Prostate gland (tissue), 2 donors: ENCODE measurements around the gene GBA3.

Experiments
- POLR2A ChIP-seq: fragments of 450-650 bp; IDR thresholded peaks from one replicate; pipeline ENCODE4 v1.6.1; 2016; ENCODE audit warnings: antibody characterized with exemption, mild to moderate bottlenecking
- TF ChIP-seq, protein P1 (sequence below), 4 experiments: fragments of 200-600 bp in 2 of 4; fragments of 450-650 bp in 2 of 4; sonication (generic) in 2 of 4; IDR thresholded peaks; 1 replicate in 3 of 4; 2 replicates in 1 of 4; pipeline ENCODE4 v1.5.1; 2016 to 2019; ENCODE audit warnings: antibody characterized with exemption in 4 of 4, mild to moderate bottlenecking in 2 of 4, moderate library complexity in 2 of 4

DNA sequence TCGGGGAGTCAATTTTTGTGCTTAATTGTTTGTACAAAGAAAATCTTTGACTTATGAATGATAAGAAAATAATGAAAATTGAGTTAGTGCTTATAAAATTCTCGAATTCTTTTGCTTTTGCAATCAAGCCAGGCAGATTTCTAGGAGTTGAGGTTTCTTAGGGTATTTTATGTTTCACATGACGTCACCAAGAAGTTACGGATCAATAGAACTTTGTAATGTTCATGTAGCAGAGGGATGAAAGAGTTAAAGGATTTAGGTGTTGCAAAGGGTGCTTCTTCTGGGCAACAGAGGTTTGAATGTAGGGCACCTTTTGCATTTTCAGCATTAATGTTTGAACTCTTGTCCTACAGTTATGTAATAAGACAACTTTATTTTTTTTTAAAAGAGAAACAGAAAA is 19.4 kb downstream of the GBA3 start:
- TF ChIP-seq, protein P1, sequence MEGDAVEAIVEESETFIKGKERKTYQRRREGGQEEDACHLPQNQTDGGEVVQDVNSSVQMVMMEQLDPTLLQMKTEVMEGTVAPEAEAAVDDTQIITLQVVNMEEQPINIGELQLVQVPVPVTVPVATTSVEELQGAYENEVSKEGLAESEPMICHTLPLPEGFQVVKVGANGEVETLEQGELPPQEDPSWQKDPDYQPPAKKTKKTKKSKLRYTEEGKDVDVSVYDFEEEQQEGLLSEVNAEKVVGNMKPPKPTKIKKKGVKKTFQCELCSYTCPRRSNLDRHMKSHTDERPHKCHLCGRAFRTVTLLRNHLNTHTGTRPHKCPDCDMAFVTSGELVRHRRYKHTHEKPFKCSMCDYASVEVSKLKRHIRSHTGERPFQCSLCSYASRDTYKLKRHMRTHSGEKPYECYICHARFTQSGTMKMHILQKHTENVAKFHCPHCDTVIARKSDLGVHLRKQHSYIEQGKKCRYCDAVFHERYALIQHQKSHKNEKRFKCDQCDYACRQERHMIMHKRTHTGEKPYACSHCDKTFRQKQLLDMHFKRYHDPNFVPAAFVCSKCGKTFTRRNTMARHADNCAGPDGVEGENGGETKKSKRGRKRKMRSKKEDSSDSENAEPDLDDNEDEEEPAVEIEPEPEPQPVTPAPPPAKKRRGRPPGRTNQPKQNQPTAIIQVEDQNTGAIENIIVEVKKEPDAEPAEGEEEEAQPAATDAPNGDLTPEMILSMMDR (IDR thresholded peaks at IDR 0.05), result no peak
- TF ChIP-seq POLR2A, result no peak
